Kidney (tissue), 14 donors: ENCODE measurements around the gene AUTS2. TPM values are rescaled to one million over a fixed set of nuclear protein-coding genes. Genes with fewer than 3 reads are reported as not detected.

Experiments used
- DNase-seq, 5 donors: peaks; one replicate each; pipeline ENCODE4 v3.0.0-alpha.2; 2013 to 2020
- FAIRE-seq: peaks from 2 replicates; lab custom pipeline; 2012; peaks lifted over from hg19 to GRCh38; lab: Jason Lieb, UNC
- H3K27ac ChIP-seq, 2 donors: one replicate each; pipeline ENCODE4 v1.7.0; 2013; ENCODE audit warnings: low read depth in 2 of 2, low read length in 2 of 2, inconsistent platforms in 1 of 2
- H3K27me3 ChIP-seq: one replicate; pipeline ENCODE4 v1.7.1; 2013; ENCODE audit warnings: low read length, inconsistent platforms; ENCODE audit not compliant: control insufficient read depth, insufficient read depth
- H3K36me3 ChIP-seq, 3 donors: one replicate each; pipeline versions ENCODE4 v1.7.0 to v1.7.1; 2013; ENCODE audit warnings: low read length in 3 of 3, control low read depth in 1 of 3, inconsistent platforms in 1 of 3; ENCODE audit not compliant: insufficient read depth in 3 of 3, control insufficient read depth in 2 of 3
- H3K4me1 ChIP-seq, 3 donors: one replicate each; pipeline versions ENCODE4 v1.7.0 to v1.7.1; 2013; ENCODE audit warnings: low read length in 3 of 3, inconsistent platforms in 1 of 3, low read depth in 1 of 3; ENCODE audit not compliant: control insufficient read depth in 2 of 3, insufficient read depth in 2 of 3
- H3K4me3 ChIP-seq, 3 donors: one replicate each; pipeline versions ENCODE4 v1.7.0 to v1.8.1; 2013; ENCODE audit warnings: low read length in 3 of 3, control low read depth in 1 of 3, inconsistent platforms in 1 of 3
- H3K9ac ChIP-seq, 3 donors: one replicate each; pipeline versions ENCODE4 v1.7.0 to v1.7.1; 2013; ENCODE audit warnings: low read length in 3 of 3, control low read depth in 1 of 3, inconsistent platforms in 1 of 3
- H3K9me3 ChIP-seq, 3 donors: one replicate each; pipeline versions ENCODE4 v1.7.0 to v1.7.1; 2013; ENCODE audit warnings: low read length in 3 of 3, control low read depth in 1 of 3, inconsistent platforms in 1 of 3; ENCODE audit not compliant: control insufficient read depth in 2 of 3, insufficient read depth in 1 of 3
- intact Hi-C: fragments of 100-400 bp; cut with DNase I; formaldehyde crosslinking; loops from one replicate; pipeline ENCODE4 v1.11.1; 2022
- polyA plus RNA-seq: library from polyadenylated mRNA; stranded (reverse); fragments of 350-450 nt; fragmentation: Illumina TruSeq; extraction: RNeasy Lipid Tissue Mini Kit (QIAGEN cat#74804); gene quantifications from one replicate; pipeline ENCODE4 v1.2.3, GENCODE V29; 2014; ENCODE audit warnings: low read depth, low replicate concordance; ENCODE audit not compliant: insufficient read depth
- total RNA-seq: library from RNA; stranded (reverse); fragmentation: NEBNext Ultra II Directional; extraction: Animal tissue kit (Norgen Biotek cat#: 25700); gene quantifications from one replicate; pipeline ENCODE4 v1.2.1, GENCODE V29; 2021
- TF ChIP-seq, protein P1 (sequence below): IDR thresholded peaks from 3 replicates; pipeline ENCODE4 v1.5.1; 2012; ENCODE audit warnings: mild to moderate bottlenecking, moderate library complexity, borderline replicate concordance; ENCODE audit not compliant: insufficient read depth; ENCODE audit errors: extremely low read depth
- donor health status: control.
- donor health status: control.
- donor health status: control.
- donor health status: control.
- donor health status: control.
- donor health status: DM: yes; HTN: yes; CAD: no.
- donor health status: Normal renal cell carcinoma (clear cell type).

The AUTS2 gene
- total and polyA plus RNA-seq, 2 donors from 2014 or later, result 5.2 to 33.8 TPM

DNA sequence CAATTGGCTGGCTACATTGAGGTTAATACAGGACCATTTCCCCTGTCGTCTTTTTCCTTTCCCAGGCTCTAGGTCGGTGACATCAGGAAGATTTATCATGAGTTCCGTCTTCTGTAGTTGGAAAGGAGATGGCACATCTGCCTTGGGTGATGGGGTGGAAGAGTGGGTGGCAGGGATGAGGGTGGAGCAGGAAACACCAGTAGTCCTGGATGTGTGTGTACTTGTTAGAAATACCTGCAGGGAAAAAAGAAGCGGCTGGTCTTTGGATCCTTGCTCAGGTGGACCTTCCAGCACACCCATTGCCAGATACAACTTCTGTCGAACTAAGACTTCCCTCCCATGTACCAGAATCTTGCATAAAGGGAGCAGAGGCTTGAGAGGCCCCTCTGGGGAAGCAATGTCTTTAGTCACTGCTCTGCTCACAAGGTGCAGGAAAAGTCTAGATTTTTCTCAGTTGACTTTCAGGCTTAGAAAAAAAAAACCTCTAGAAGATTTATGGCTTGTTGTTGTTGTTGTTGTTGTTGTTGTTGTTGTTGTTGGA lies 1016.9 kb downstream of the AUTS2 start:
- Histone ChIP-seq H3K27ac (no peak overlapping the region), H3K4me1 (peaks cover 0 to 5% (median 4%) of the 10 kb centered on the region in 3 donors), H3K9ac (no peak overlapping the region), H3K36me3 (no peaks in the 10 kb centered on the region), H3K4me3 (no peak overlapping the region), H3K27me3 (no peaks in the 10 kb centered on the region), H3K9me3 (no peaks in the 10 kb centered on the region)
- DNase-seq, result no peak
- FAIRE-seq, result no peak
- intact Hi-C loops, result no loop called here
- TF ChIP-seq, protein P1, sequence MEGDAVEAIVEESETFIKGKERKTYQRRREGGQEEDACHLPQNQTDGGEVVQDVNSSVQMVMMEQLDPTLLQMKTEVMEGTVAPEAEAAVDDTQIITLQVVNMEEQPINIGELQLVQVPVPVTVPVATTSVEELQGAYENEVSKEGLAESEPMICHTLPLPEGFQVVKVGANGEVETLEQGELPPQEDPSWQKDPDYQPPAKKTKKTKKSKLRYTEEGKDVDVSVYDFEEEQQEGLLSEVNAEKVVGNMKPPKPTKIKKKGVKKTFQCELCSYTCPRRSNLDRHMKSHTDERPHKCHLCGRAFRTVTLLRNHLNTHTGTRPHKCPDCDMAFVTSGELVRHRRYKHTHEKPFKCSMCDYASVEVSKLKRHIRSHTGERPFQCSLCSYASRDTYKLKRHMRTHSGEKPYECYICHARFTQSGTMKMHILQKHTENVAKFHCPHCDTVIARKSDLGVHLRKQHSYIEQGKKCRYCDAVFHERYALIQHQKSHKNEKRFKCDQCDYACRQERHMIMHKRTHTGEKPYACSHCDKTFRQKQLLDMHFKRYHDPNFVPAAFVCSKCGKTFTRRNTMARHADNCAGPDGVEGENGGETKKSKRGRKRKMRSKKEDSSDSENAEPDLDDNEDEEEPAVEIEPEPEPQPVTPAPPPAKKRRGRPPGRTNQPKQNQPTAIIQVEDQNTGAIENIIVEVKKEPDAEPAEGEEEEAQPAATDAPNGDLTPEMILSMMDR, result no peak

DNA sequence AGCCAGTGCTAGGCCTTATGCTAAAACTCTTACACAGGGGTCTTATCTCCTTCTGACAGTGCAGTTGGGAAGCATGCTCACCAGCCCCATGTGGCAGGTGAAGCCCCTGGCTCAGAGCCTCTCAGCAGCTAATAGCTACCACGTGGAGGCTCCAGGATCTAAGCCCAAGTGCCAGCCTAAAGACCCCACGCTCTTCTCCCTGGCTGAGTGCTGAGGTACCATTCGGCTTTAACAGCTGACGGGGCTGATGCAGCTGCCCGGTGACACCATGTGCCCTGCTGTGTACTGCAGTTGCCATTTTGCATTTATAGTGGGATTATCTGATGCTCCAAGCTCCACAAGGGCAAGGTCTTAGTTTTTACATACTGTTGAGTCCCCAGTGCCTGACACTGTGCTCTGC lies 1017.9 kb downstream of the AUTS2 start:
- H3K4me1 ChIP-seq, result peaks cover 0 to 7% (median 4%) of the 10 kb centered on the region in 3 donors
- no peaks in the 10 kb centered on the region for H3K9me3 ChIP-seq
- DNase-seq (no peak), FAIRE-seq (no peak)
- H3K27me3 ChIP-seq, result no peaks in the 10 kb centered on the region
- TF ChIP-seq, protein P1, result no peak
- H3K27ac ChIP-seq, result no peak overlapping the region
- no peak overlapping the region for H3K4me3 ChIP-seq
- no peak overlapping the region for H3K9ac ChIP-seq
- no peaks in the 10 kb centered on the region for H3K36me3 ChIP-seq
- intact Hi-C loops, result no loop called here

DNA sequence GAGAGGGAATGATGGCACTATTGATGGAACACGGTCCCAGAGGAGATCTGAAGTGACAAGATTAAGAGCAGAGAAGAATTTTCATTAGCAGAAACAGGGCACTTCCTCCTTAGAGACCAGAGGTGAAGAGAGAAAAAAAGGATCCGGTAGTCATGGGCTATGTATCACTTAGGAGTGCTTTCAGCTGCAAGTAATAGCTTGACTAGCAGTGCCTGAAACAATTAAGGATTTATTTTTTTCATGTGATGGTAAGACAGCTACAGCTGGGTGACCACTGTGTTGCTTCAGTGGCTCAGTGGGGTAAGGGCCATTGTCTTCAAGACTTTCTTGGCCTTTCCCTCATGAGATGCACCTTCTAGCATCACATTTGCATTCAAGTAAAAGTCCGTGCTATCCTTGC lies 1018.5 kb downstream of the AUTS2 start:
- DNase-seq, result no peak
- peaks cover 0 to 7% (median 4%) of the 10 kb centered on the region in 3 donors for H3K4me1 ChIP-seq
- no peak overlapping the region for H3K9ac ChIP-seq
- intact Hi-C loops, result no loop called here
- no peak for FAIRE-seq
- no peak overlapping the region for H3K4me3 ChIP-seq
- H3K27me3 ChIP-seq, result no peaks in the 10 kb centered on the region
- TF ChIP-seq, protein P1, result no peak
- H3K36me3 ChIP-seq, result no peaks in the 10 kb centered on the region
- H3K27ac ChIP-seq, result no peak overlapping the region
- H3K9me3 ChIP-seq, result no peaks in the 10 kb centered on the region
